Gastroesophageal sphincter (tissue), 4 donors: ENCODE results near the gene COL6A3. TPM values are rescaled to one million over a fixed set of nuclear protein-coding genes. Genes with fewer than 3 reads are reported as not detected.
A peak's percentile ranks its signal among the peaks of the same experiment; 100 is the strongest.

Experiments
- ATAC-seq: fragments of 150-250 bp; one replicate; pipeline ENCODE4 v1.9.1; 2016; ENCODE audit warnings: mild to moderate bottlenecking, moderate library complexity
- H3K27ac ChIP-seq, 4 donors: fragments of 200-600 bp; sonication (generic) in 3 of 4; 1 replicate in 3 of 4; 2 replicates in 1 of 4; pipeline ENCODE4 v1.5.1; 2016 to 2019
- H3K27me3 ChIP-seq: fragments of 200-600 bp; sonication (generic); one replicate; pipeline ENCODE4 v1.5.1; 2019
- H3K36me3 ChIP-seq, 2 donors: fragments of 200-600 bp; sonication (generic); one replicate each; pipeline ENCODE4 v1.5.1; 2019; ENCODE audit warnings: control low read depth in 1 of 2
- H3K4me1 ChIP-seq, 3 donors: fragments of 200-600 bp; sonication (generic); 1 replicate in 2 of 3; 2 replicates in 1 of 3; pipeline ENCODE4 v1.5.1; 2016 to 2019; ENCODE audit warnings: control low read depth in 2 of 3
- H3K4me3 ChIP-seq, 2 donors: fragments of 200-600 bp; sonication (generic); one replicate each; pipeline ENCODE4 v1.5.1; 2019; ENCODE audit warnings: mild to moderate bottlenecking in 1 of 2, moderate library complexity in 1 of 2
- H3K9me3 ChIP-seq, 3 donors: fragments of 200-600 bp; sonication (generic); one replicate each; pipeline ENCODE4 v1.5.1; 2017 to 2019; ENCODE audit warnings: control low read depth in 2 of 3
- CTCF ChIP-seq, 4 experiments: fragments of 200-600 bp in 2 of 4; fragments of 450-650 bp in 2 of 4; sonication (generic) in 1 of 4; IDR thresholded peaks; one replicate each; pipeline ENCODE4 v1.5.1; 2017 to 2019; ENCODE audit warnings: antibody characterized with exemption in 4 of 4, mild to moderate bottlenecking in 2 of 4, moderate library complexity in 2 of 4
- EP300 ChIP-seq: sonication (generic); formaldehyde crosslinking; IDR thresholded peaks from one replicate; pipeline ENCODE4 v1.6.1; 2017; ENCODE audit warnings: antibody characterized with exemption, mild to moderate bottlenecking
- POLR2A ChIP-seq, 2 donors: fragments of 450-650 bp; IDR thresholded peaks; one replicate each; pipeline ENCODE4 v1.6.1; 2017; ENCODE audit warnings: antibody characterized with exemption in 2 of 2, mild to moderate bottlenecking in 2 of 2, moderate library complexity in 1 of 2
- POLR2AphosphoS5 ChIP-seq: sonication (generic); formaldehyde crosslinking; IDR thresholded peaks from one replicate; pipeline ENCODE4 v1.6.1; 2017; ENCODE audit warnings: antibody characterized with exemption
- WGBS, 2 donors: methylation state at CpG; one replicate each; pipeline ENCODE4 v1.1.5; 2018; ENCODE audit warnings: low coverage in 1 of 2; 5-methylcytosine and 5-hydroxymethylcytosine counted together
- total RNA-seq, 4 donors: library from RNA; depleted of rRNA; stranded (reverse); fragments of >200 nt; gene quantifications; one replicate each; pipeline ENCODE4 v1.1.0, GENCODE V29; 2016

The COL6A3 gene
- total RNA-seq, 4 donors from 2014 or later, result 110 to 421 (median 310) TPM

- H3K27me3 ChIP-seq, result no peaks in the 10 kb centered on the region
- H3K4me3 ChIP-seq, result no peak overlapping the region
- H3K27ac ChIP-seq, result peak overlapping the region in 2 of 4 donors; percentile 23 to 50
- TF ChIP-seq POLR2AphosphoS5 (no peak), EP300 (no peak), CTCF (IDR thresholded peaks at IDR 0.05) (no peak), POLR2A (IDR thresholded peaks at IDR 0.05) (no peak)
- H3K9me3 ChIP-seq, result no peaks in the 10 kb centered on the region
- no peak for ATAC-seq
- H3K4me1 ChIP-seq, result peaks cover 0 to 45% (median 3%) of the 10 kb centered on the region in 3 donors
- 75 to 89% methylated on average over 1 of the region's 1 CpG for WGBS, 2 donors
- H3K36me3 ChIP-seq, result peaks cover 0 to 48% of the 10 kb centered on the region in 2 donors
These were observed 21.8 kb downstream of the COL6A3 start for GRCh38 chr2:237392186-237392585.

- 52 to 60% methylated on average over 5 of the region's 5 CpGs for WGBS, 2 donors
- ATAC-seq, result no peak
- no peaks in the 10 kb centered on the region for H3K27me3 ChIP-seq
- H3K36me3 ChIP-seq, result peaks cover 0 to 50% of the 10 kb centered on the region in 2 donors
- H3K4me1 ChIP-seq, result peaks cover 0 to 36% (median 3%) of the 10 kb centered on the region in 3 donors
- no peaks in the 10 kb centered on the region for H3K9me3 ChIP-seq
- no peak overlapping the region for H3K4me3 ChIP-seq
- TF ChIP-seq EP300, result no peak
- no peak for TF ChIP-seq POLR2A (IDR thresholded peaks at IDR 0.05)
- TF ChIP-seq CTCF (IDR thresholded peaks at IDR 0.05), result no peak
- no peak for TF ChIP-seq POLR2AphosphoS5
- H3K27ac ChIP-seq, result peak overlapping the region in 3 of 4 donors; percentile 17 to 50 (median 39)
These were observed 22.8 kb downstream of the COL6A3 start for GRCh38 chr2:237391140-237391539.

- no peak overlapping the region for H3K4me3 ChIP-seq
- no peaks in the 10 kb centered on the region for H3K27me3 ChIP-seq
- H3K9me3 ChIP-seq, result no peaks in the 10 kb centered on the region
- no peak for ATAC-seq
- H3K27ac ChIP-seq, result peak overlapping the region in 3 of 4 donors; percentile 10 to 50 (median 17)
- H3K4me1 ChIP-seq, result peaks cover 0 to 35% (median 3%) of the 10 kb centered on the region in 3 donors
- TF ChIP-seq CTCF (IDR thresholded peaks at IDR 0.05) (no peak), EP300 (no peak)
- H3K36me3 ChIP-seq, result peaks cover 0 to 48% of the 10 kb centered on the region in 2 donors
- 42 to 44% methylated on average over 2 of the region's 2 CpGs for WGBS, 2 donors
These were observed 23.7 kb downstream of the COL6A3 start for GRCh38 chr2:237390235-237390634.

- peak overlapping the region in 3 of 4 donors; percentile 10 to 50 (median 17) for H3K27ac ChIP-seq
- no peak overlapping the region for H3K4me3 ChIP-seq
- ATAC-seq, result no peak
- no peaks in the 10 kb centered on the region for H3K27me3 ChIP-seq
- peaks cover 0 to 44% of the 10 kb centered on the region in 2 donors for H3K36me3 ChIP-seq
- H3K4me1 ChIP-seq, result peaks cover 0 to 35% (median 3%) of the 10 kb centered on the region in 3 donors
- 65 to 87% methylated on average over 3 of the region's 3 CpGs for WGBS, 2 donors
- no peaks in the 10 kb centered on the region for H3K9me3 ChIP-seq
- no peak for TF ChIP-seq CTCF (IDR thresholded peaks at IDR 0.05)
These were observed 24.1 kb downstream of the COL6A3 start for GRCh38 chr2:237389831-237390230.

- H3K36me3 ChIP-seq, result peaks cover 0 to 29% of the 10 kb centered on the region in 2 donors
- H3K9me3 ChIP-seq, result no peaks in the 10 kb centered on the region
- WGBS, 2 donors, result 90 to 97% methylated on average over 4 of the region's 5 CpGs
- H3K4me1 ChIP-seq, result peaks cover 0 to 46% (median 3%) of the 10 kb centered on the region in 3 donors
- no peak for ATAC-seq
- H3K27me3 ChIP-seq, result no peaks in the 10 kb centered on the region
- H3K4me3 ChIP-seq, result no peak overlapping the region
- peak overlapping the region in 1 of 4 donors; percentile 18 for H3K27ac ChIP-seq
- no peak for TF ChIP-seq POLR2A (IDR thresholded peaks at IDR 0.05)
- TF ChIP-seq CTCF (IDR thresholded peaks at IDR 0.05), result no peak
- no peak for TF ChIP-seq POLR2AphosphoS5
- TF ChIP-seq EP300, result no peak
These were observed 25.9 kb downstream of the COL6A3 start for GRCh38 chr2:237388036-237388435.
